Upper lobe of left lung (tissue), 6 donors: ENCODE measurements around the gene HMGXB3. TPM values are rescaled to one million over a fixed set of nuclear protein-coding genes. Genes with fewer than 3 reads are reported as not detected.

Source experiments
- ATAC-seq, 2 donors: fragments of 200-7000 bp; cut with Tn5 transposase; one replicate each; pipeline ENCODE4 v1.9.1; 2022; ENCODE audit warnings: mild to moderate bottlenecking in 2 of 2, moderate library complexity in 2 of 2; ENCODE audit not compliant: low FRiP score in 2 of 2
- DNase-seq, 2 donors: peaks; one replicate each; pipeline ENCODE4 v3.0.0-alpha.2; 2019 to 2020
- H3K27ac ChIP-seq, 4 donors: fragments of 200-600 bp; sonication (generic); one replicate each; pipeline ENCODE4 v1.5.1; 2016 to 2019
- H3K27me3 ChIP-seq, 4 donors: fragments of 200-600 bp; sonication (generic); one replicate each; pipeline ENCODE4 v1.5.1; 2017 to 2019
- H3K36me3 ChIP-seq, 4 donors: fragments of 200-600 bp; sonication (generic); one replicate each; pipeline ENCODE4 v1.5.1; 2016 to 2019
- H3K4me1 ChIP-seq, 4 donors: fragments of 200-600 bp; sonication (generic); one replicate each; pipeline ENCODE4 v1.5.1; 2018 to 2019
- H3K4me3 ChIP-seq, 4 donors: fragments of 200-600 bp; sonication (generic); one replicate each; pipeline ENCODE4 v1.5.1; 2017 to 2019; ENCODE audit warnings: mild to moderate bottlenecking in 2 of 4, moderate library complexity in 1 of 4
- H3K9me3 ChIP-seq, 4 donors: fragments of 200-600 bp; sonication (generic); one replicate each; pipeline ENCODE4 v1.5.1; 2018 to 2019
- CTCF ChIP-seq, 6 experiments: fragments of 450-650 bp in 4 of 6; fragments of 200-600 bp in 2 of 6; sonication (generic) in 2 of 6; IDR thresholded peaks; one replicate each; pipeline ENCODE4 v1.5.1; 2016 to 2019; ENCODE audit warnings: antibody characterized with exemption in 6 of 6
- EP300 ChIP-seq, 4 donors: sonication (generic); formaldehyde crosslinking; IDR thresholded peaks; one replicate each; pipeline ENCODE4 v1.5.1; 2017; ENCODE audit warnings: antibody characterized with exemption in 4 of 4, control low read depth in 2 of 4
- POLR2A ChIP-seq, 4 donors: fragments of 450-650 bp; IDR thresholded peaks; one replicate each; pipeline ENCODE4 v1.5.1; 2016 to 2017; ENCODE audit warnings: antibody characterized with exemption in 4 of 4, mild to moderate bottlenecking in 2 of 4
- POLR2AphosphoS5 ChIP-seq, 2 donors: sonication (generic); formaldehyde crosslinking; IDR thresholded peaks; one replicate each; pipeline ENCODE4 v1.5.1; 2017; ENCODE audit warnings: antibody characterized with exemption in 2 of 2
- WGBS, 2 donors: methylation state at CpG; one replicate each; pipeline ENCODE4 v1.1.5; 2017 to 2018; 5-methylcytosine and 5-hydroxymethylcytosine counted together
- total RNA-seq, 6 donors: library from RNA; depleted of rRNA in 4 of 6; stranded (reverse); fragments of >200 nt in 4 of 6; gene quantifications; one replicate each; pipeline versions ENCODE4 v1.1.0 to v1.2.1, GENCODE V29; 2016 to 2021
- donor health status: DM: no; HTN: no; CAD: no; lungs with moderate emphysema.
- donor health status: DM: no; HTN: yes; CAD: no; lungs with severe emphysema.

HMGXB3 gene
- total RNA-seq, 6 donors from 2014 or later = 29.6 to 71.2 (median 41.0) TPM

- Histone ChIP-seq H3K9me3 (no peaks in the 10 kb centered on the region), H3K4me3 (no peak overlapping the region), H3K27me3 (no peaks in the 10 kb centered on the region), H3K36me3 (peaks cover 0 to 3% (median 0%) of the 10 kb centered on the region in 4 donors), H3K27ac (no peak overlapping the region), H3K4me1 (peaks cover 0 to 11% (median 7%) of the 10 kb centered on the region in 4 donors)
- TF ChIP-seq EP300 (IDR thresholded peaks at IDR 0.05) (no peak), POLR2A (IDR thresholded peaks at IDR 0.05) (no peak), CTCF (IDR thresholded peaks at IDR 0.05) (no peak), POLR2AphosphoS5 (IDR thresholded peaks at IDR 0.05) (no peak)
- DNase-seq = no peak
- 76 to 93% methylated on average over 2 of the region's 2 CpGs for WGBS, 2 donors
- no peak for ATAC-seq
Observed at GRCh38 chr5:150062216-150062922, 61.8 kb downstream of the HMGXB3 start.

DNA sequence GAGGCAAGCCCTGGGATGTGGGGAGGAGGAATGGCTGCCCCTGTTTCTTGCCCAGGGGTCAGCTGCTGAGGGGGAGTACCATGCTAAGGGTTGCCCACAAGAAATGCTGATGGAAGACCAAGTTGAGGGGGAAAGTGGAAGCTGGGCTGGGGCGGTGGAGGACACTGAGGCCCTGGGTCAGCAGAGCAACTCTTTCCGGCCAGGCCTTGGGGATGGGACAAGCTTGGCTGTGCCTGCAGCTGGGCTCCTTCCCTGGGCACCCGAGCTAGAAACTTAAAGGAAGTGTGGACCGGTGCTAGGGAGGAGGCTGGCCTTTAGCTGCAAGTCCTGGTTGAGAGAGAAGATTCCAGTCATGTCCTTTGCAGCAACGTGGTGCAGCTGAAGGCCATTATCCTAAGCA lies 63.1 kb downstream of the HMGXB3 start:
- WGBS, 2 donors = 71 to 79% methylated on average over 5 of the region's 5 CpGs
- Histone ChIP-seq H3K36me3 (peaks cover 0 to 3% (median 0%) of the 10 kb centered on the region in 4 donors), H3K9me3 (no peaks in the 10 kb centered on the region), H3K27me3 (no peaks in the 10 kb centered on the region), H3K4me3 (no peak overlapping the region), H3K27ac (no peak overlapping the region), H3K4me1 (peaks cover 0 to 17% (median 11%) of the 10 kb centered on the region in 4 donors)
- DNase-seq (no peak), ATAC-seq (no peak)
- TF ChIP-seq POLR2AphosphoS5 (IDR thresholded peaks at IDR 0.05) (no peak), EP300 (IDR thresholded peaks at IDR 0.05) (no peak), POLR2A (IDR thresholded peaks at IDR 0.05) (no peak), CTCF (IDR thresholded peaks at IDR 0.05) (no peak)

DNA sequence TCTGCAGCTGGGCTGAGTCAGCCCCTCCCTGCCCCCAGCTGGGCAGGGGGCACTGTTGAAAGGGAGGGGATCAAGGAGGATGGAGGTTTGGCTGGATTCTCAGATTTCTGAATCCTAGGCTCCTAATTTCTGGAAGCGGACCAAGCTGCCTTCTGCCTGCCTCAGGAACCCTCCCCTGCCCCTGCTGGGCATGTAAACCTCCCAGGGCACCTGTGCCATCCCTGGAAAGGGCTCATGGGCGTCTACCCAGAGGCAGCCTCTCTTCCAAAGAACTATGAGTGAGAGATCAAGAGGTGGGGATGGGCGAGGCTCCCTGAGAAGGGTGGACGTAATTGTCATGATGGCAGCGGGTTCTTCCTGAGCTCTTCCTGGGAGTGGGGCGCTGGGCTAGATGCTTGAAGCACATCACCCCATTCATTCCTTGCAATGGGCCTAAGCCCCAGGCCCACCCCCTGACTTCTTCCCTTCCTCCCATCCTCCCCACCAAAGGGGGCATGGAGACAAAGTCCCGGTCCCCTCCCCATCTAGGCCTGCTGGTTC lies 64.2 kb downstream of the HMGXB3 start:
- ATAC-seq (no peak), DNase-seq (no peak)
- Histone ChIP-seq H3K27me3 (no peaks in the 10 kb centered on the region), H3K4me1 (peaks cover 0 to 17% (median 11%) of the 10 kb centered on the region in 4 donors), H3K9me3 (no peaks in the 10 kb centered on the region), H3K27ac (peak overlapping the region in 1 of 4 donors; percentile 65), H3K4me3 (no peak overlapping the region), H3K36me3 (peaks cover 0 to 3% (median 0%) of the 10 kb centered on the region in 4 donors)
- 79 to 95% methylated on average over 4 to 7 of the region's 7 CpGs for WGBS, 2 donors
- TF ChIP-seq EP300 (IDR thresholded peaks at IDR 0.05) (no peak), POLR2AphosphoS5 (IDR thresholded peaks at IDR 0.05) (no peak), POLR2A (IDR thresholded peaks at IDR 0.05) (no peak), CTCF (IDR thresholded peaks at IDR 0.05) (no peak)

- peak in 1 of 2 donors; percentile 50 for DNase-seq
- Histone ChIP-seq H3K4me3 (no peak overlapping the region), H3K27ac (peak overlapping the region in 3 of 4 donors; percentile 2 to 65 (median 10)), H3K4me1 (peaks cover 0 to 17% (median 11%) of the 10 kb centered on the region in 4 donors), H3K27me3 (no peaks in the 10 kb centered on the region), H3K9me3 (no peaks in the 10 kb centered on the region), H3K36me3 (peaks cover 0 to 3% (median 0%) of the 10 kb centered on the region in 4 donors)
- peak in 1 of 2 donors; percentile 69 for ATAC-seq
- 72 to 74% methylated on average over 5 to 6 of the region's 6 CpGs for WGBS, 2 donors
- no peak for TF ChIP-seq POLR2A (IDR thresholded peaks at IDR 0.05)
- no peak for TF ChIP-seq EP300 (IDR thresholded peaks at IDR 0.05)
- no peak for TF ChIP-seq POLR2AphosphoS5 (IDR thresholded peaks at IDR 0.05)
- no peak for TF ChIP-seq CTCF (IDR thresholded peaks at IDR 0.05)
Observed at GRCh38 chr5:150065346-150065745, 64.8 kb downstream of the HMGXB3 start.
